SKM-1 (cell line): ENCODE measurements around the gene RNF130.
"Not testable (repeated sequence)": the region's sequence is repeated elsewhere in the genome, so short reads cannot be mapped to it uniquely, and the experiment has no call there.

Experiments used
- DNase-seq: peaks from one replicate; lab custom pipeline; 2025; ENCODE audit not compliant: unreplicated experiment; lab: John Stamatoyannopoulos, UW

Gene RNF130

DNA sequence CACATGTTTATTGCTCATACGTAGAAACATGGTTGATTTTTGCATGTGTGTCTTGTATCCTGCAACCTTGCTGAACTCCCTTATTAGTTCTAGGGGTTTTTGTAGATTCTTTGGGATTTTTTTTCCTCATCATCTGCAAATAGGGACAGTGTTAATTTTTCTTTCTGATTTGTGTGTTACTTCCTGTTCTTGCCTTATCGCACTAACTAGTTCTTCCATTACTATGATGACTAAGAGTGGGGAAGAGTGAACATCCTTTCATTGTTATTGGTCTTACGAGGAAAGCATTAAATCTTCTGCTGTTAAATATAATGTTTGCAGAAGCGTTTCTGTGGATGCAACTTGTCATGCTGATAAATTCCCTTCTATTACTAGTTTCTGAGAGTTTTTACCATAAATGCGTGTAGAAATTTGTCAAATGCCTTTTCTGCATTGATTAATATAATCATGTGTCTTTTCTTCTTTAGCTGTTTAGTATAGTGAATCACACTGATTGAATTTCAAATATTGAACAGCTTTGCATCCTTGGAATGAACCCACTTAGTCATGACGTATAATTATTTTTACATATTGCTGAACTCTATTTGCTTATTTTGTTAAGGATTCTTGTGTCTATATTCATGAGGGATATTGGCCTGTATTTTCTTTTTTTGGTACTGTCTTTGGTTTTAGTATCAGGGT, 32.1 kb upstream of the RNF130 start:
- no peak for DNase-seq

- no peak for DNase-seq
Measured at GRCh38 chr5:180102636-180103035, 31.1 kb upstream of the RNF130 start.

GRCh38 chr5:180101451-180102105, 30.0 kb upstream of the RNF130 start:
- no peak for DNase-seq

DNA sequence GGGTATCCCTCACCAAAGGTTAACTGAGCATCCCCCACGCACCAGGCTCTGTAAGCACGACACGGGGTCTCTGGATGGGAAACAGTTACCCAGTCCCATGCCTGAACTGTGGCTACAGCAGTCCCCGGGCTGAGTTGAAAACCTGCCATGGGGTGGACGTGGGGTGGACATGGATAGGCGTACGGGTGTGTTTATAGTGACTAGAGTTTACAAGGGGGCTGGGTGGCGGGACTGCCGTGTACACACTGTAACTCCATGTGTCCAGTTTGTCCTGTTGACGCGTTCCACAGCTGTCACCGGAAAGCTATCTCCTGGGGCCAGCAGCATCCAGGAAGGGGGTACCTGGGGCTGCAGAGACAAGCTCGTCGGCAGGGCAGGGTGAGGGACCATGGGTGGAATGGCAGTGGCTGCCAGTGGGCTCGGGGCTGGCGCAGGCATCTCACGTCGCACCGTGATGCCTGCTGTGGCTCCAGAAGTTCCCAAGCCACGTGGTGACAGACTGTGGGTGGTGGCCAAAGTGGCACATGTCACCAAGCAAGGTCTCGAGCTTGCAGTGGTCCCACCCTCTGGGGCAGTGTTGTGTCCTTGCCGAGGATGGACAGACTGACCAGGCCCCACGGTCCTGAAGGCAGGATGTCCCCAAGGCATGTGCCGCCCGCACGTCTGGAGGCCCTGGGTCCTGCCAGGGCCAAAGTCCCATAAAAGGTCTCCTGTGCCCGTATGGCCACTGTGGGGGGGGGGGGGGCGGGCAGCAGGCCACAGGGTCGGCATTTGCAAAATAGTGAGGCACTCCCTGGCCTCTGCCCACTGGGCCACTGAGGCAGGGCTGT, 29.3 kb upstream of the RNF130 start:
- no peak for DNase-seq

- DNase-seq: no peak
Measured at GRCh38 chr5:180099733-180100611, 28.4 kb upstream of the RNF130 start.

GRCh38 chr5:180098991-180099732, 27.6 kb upstream of the RNF130 start:
- no peak for DNase-seq

- no peak for DNase-seq
Measured at GRCh38 chr5:180098526-180098925, 27.0 kb upstream of the RNF130 start.

DNA sequence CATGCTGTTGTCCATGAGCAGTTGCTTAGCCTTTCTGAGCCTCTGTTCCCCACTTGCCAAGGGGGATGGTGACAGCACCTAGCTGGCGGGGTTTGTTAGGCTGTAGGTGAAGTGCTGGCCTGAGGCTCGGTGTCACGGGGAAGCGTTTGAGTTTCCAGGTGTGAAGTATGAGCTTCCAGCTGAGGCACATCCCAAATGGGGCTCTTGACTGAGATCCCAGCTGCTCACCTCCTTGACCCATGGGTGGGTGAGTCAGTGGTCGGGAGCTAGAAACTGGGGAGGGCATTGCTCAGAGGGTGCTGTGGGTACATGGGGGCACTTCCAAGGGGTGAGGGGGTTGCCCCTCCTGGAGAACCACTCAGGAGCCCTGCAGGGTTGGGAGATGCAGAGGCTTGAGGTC, 26.4 kb upstream of the RNF130 start:
- no peak for DNase-seq

GRCh38 chr5:180097163-180097894, 25.8 kb upstream of the RNF130 start:
- DNase-seq: no peak

GRCh38 chr5:180096616-180097015, 25.1 kb upstream of the RNF130 start:
- no peak for DNase-seq

DNA sequence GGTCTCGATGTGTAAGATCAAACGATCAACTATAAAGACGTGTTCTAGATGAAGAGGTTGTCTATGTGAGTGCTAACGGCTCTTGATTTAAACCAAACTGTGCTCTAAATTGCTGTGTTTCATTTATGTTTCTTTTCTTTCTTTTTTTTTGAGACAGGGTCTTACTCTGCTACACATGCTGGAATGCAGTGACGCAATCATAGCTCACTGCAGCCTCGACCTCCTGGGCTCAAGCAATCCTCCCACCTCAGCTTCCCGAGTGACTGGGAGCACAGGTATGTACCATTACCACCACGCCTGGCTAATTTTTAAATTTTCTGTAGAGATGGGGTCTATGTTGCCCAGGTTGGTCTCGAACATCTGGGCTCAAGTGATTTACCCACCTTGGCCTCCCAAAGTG, 24.0 kb upstream of the RNF130 start:
- DNase-seq: no peak

GRCh38 chr5:180093651-180094382, 22.3 kb upstream of the RNF130 start:
- DNase-seq: peak; percentile 86

DNA sequence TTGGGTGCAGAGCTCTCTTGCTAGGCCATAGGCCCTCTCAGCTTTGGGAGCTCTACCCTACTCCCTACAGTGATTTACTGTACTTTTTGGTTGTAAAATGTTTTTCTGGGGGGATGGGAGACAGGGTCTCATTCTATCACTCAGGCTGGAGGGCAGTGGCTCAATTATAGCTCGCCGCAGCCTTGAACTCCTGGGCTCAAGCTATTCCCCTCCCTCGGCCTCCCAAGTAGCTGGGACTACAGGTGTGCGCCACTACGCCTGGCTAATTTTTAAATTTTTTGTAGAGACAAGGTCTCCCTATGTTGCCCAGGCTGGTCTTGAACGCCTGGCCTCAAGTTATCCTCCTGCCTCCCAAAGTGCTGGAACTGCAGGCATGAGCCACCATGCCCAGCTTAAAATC, 21.7 kb upstream of the RNF130 start:
- DNase-seq: no peak

- DNase-seq: no peak
Measured at GRCh38 chr5:180090769-180091546, 19.4 kb upstream of the RNF130 start.

DNA sequence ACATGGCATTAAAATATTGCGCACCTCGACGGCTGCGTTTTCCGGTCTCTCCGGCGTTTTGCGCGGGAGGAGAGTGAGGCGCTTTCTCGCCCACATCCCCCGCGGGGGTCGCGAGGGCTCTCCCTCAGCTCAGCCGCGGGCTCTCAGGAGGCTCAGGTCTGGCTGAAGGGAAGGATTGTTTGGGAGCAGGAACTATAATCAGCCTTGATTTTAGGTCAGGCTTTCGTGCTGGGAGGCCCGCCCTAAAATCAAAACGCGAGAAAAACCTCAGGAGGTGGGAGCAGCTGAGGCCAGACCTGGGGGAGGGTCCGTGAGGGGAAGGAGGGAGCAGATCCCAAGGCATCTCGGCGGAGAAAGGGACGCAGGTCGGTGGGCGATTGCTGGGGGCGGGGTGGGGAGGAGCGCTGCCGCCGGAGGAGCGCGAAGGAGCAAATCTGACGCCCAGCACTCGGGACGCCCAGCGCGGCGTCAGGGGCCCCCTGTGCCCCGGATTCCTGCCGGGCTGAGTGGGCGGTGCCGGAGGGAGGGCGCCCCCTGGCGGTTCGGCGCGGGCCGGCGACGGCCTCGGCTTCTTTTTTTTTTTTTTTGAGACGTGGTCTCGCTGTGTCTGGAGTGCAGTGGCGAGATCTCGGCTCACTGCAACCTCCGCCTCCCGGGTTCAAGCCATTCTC, 18.7 kb upstream of the RNF130 start:
- peak; percentile 25 for DNase-seq

GRCh38 chr5:180089628-180090027, 18.1 kb upstream of the RNF130 start:
- not testable (repeated sequence) for DNase-seq

DNA sequence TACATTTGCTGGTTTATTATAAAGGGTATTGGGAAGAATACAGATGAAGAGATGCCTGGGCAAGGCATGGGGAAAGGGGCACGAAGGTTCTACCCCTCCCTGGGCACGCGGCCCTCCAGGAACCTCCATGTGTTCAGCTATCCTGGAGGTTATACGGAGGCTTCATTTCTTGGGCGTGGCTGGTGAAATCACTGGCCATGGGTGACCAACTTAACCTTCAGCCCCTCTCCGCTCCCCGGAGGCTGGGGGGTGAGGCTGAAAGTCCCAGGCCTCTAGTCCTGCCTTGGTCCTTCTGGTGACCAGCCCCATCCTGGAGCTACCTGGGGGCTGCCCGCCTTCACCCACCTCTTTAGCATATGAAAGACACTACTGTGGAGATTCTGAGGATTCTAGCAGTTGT, 17.0 kb upstream of the RNF130 start:
- no peak for DNase-seq
